Epithelial cell of esophagus (primary cell): ENCODE results near the gene FASTK.

Experiments used
- DNase-seq: peaks from one replicate; pipeline ENCODE4 v3.0.0; 2010; ENCODE audit warnings: low read depth
- H3K4me3 ChIP-seq: 2 replicates; pipeline ENCODE4 v1.5.1; 2011; ENCODE audit warnings: mild to moderate bottlenecking, low read length, control low read depth
- CTCF ChIP-seq: IDR thresholded peaks from 2 replicates; pipeline ENCODE4 v1.5.1; 2011; ENCODE audit warnings: low read depth, mild to moderate bottlenecking, low read length, control low read depth, inconsistent platforms; ENCODE audit not compliant: insufficient read depth; ENCODE audit errors: missing control alignments

FASTK gene

GRCh38 chr7:151114151-151115090 lies 33.8 kb upstream of the FASTK start:
- H3K4me3 ChIP-seq: peak overlapping the region; percentile 30
- no peak for TF ChIP-seq CTCF
- DNase-seq: peak; percentile 93

- DNase-seq: peak; percentile 96
- peak overlapping the region; percentile 30 for H3K4me3 ChIP-seq
- TF ChIP-seq CTCF: peak; percentile 39
Measured at GRCh38 chr7:151113344-151114150, 32.9 kb upstream of the FASTK start.

GRCh38 chr7:151110941-151111645 lies 30.5 kb upstream of the FASTK start:
- H3K4me3 ChIP-seq: no peak overlapping the region
- DNase-seq: peak; percentile 80

GRCh38 chr7:151110236-151110940 lies 29.8 kb upstream of the FASTK start:
- no peak overlapping the region for H3K4me3 ChIP-seq
- DNase-seq: no peak
- no peak for TF ChIP-seq CTCF

More at GRCh38 chr7:151110941-151111645, 30.5 kb upstream of the FASTK start:
- peak; percentile 86 for TF ChIP-seq CTCF

- H3K4me3 ChIP-seq: no peak overlapping the region
- no peak for TF ChIP-seq CTCF
- DNase-seq: no peak
Measured at GRCh38 chr7:151109094-151110048, 28.8 kb upstream of the FASTK start.
